GM12878 (cell line): ENCODE measurements around the gene BIRC6. TPM values are rescaled to one million over a fixed set of nuclear protein-coding genes. Genes with fewer than 3 reads are reported as not detected.

Source experiments
- ATAC-seq: fragments of 200-7000 bp; cut with Tn5 transposase; 3 replicates; pipeline ENCODE4 v1.9.1; 2020; ENCODE audit warnings: mild to moderate bottlenecking, moderate library complexity
- BruUV-seq: library from RNA; stranded (reverse); fragments of 400-500 nt; replicated peaks from 2 replicates; lab custom pipeline; 2021; lab: Mats Ljungman, UMichigan
- CTCF ChIA-PET: fragments of 300-600 bp; sonication (Branson Sonifier 250); formaldehyde crosslinking; extraction: SDS; loops from one replicate; lab custom pipeline; 2021; ENCODE audit warnings: inconsistent platforms; lab: Yijun Ruan, JAX
- POLR2A ChIA-PET: fragments of 350-600 bp; formaldehyde crosslinking; extraction: SDS; loops from one replicate; lab custom pipeline; 2021; ENCODE audit warnings: inconsistent platforms; lab: Charles Lee
- RAD21 ChIA-PET: fragments of 300-600 bp; sonication (Branson Sonifier 250); formaldehyde crosslinking; loops from one replicate; lab custom pipeline; 2023; ENCODE audit warnings: antibody characterized with exemption; ENCODE audit not compliant: unreplicated experiment; lab: Charles Lee
- SMC1A ChIA-PET: fragments of 300-600 bp; sonication (Branson Sonifier 250); formaldehyde crosslinking; loops from one replicate; lab custom pipeline; 2023; ENCODE audit not compliant: unreplicated experiment, uncharacterized antibody; lab: Charles Lee
- DNase-seq: peaks from one replicate; pipeline ENCODE4 v3.0.0-alpha.2; 2011; ENCODE audit warnings: low read depth, low spot score
- FAIRE-seq: peaks from 3 replicates; lab custom pipeline; 2011; peaks lifted over from hg19 to GRCh38; lab: Jason Lieb, UNC
- H2AFZ ChIP-seq: 2 replicates; pipeline ENCODE4 v1.6.0; 2011; ENCODE audit warnings: low read depth, low read length, control low read depth; ENCODE audit not compliant: control insufficient read depth
- H3K27ac ChIP-seq: 2 replicates; pipeline ENCODE4 v1.5.1; 2011; ENCODE audit warnings: control low read depth; ENCODE audit not compliant: control insufficient read depth, insufficient read depth
- H3K27me3 ChIP-seq, 2 experiments: replicated peaks in 1 of 2; 2 replicates each; pipeline versions ENCODE4 v1.6.0 to v1.6.1; 2011; ENCODE audit warnings: low read length in 1 of 2; ENCODE audit not compliant: control insufficient read depth in 2 of 2, insufficient read depth in 2 of 2
- H3K36me3 ChIP-seq, 2 experiments: 2 replicates each; pipeline ENCODE4 v1.5.1; 2011; ENCODE audit warnings: low read length in 1 of 2; ENCODE audit not compliant: control insufficient read depth in 2 of 2, insufficient read depth in 2 of 2
- H3K4me1 ChIP-seq: 2 replicates; pipeline ENCODE4 v1.6.1; 2011; ENCODE audit warnings: mild to moderate bottlenecking, low read length, moderate library complexity, mixed read lengths; ENCODE audit not compliant: control insufficient read depth, insufficient read depth
- H3K4me2 ChIP-seq: 2 replicates; pipeline ENCODE4 v1.6.0; 2011; ENCODE audit warnings: control low read depth; ENCODE audit not compliant: control insufficient read depth, insufficient read depth
- H3K4me3 ChIP-seq: fragments of 200-600 bp; sonication (generic); 2 replicates; pipeline ENCODE4 v1.5.1; 2016
- H3K79me2 ChIP-seq: 2 replicates; pipeline ENCODE4 v1.6.0; 2011; ENCODE audit warnings: low read length; ENCODE audit not compliant: control insufficient read depth, insufficient read depth
- H3K9ac ChIP-seq: 2 replicates; pipeline ENCODE4 v1.8.0; 2011; ENCODE audit warnings: low read length, control low read depth, mixed read lengths; ENCODE audit not compliant: control insufficient read depth, insufficient read depth
- H3K9me3 ChIP-seq: replicated peaks from 3 replicates; pipeline ENCODE4 v1.5.1; 2011; ENCODE audit warnings: mild to moderate bottlenecking, low read length; ENCODE audit not compliant: control insufficient read depth, insufficient read depth
- H4K20me1 ChIP-seq: 2 replicates; pipeline ENCODE4 v1.6.0; 2011; ENCODE audit not compliant: control insufficient read depth, insufficient read depth
- ATF7 ChIP-seq: fragments of 450-650 bp; IDR thresholded peaks from 2 replicates; pipeline ENCODE4 v1.6.1; 2016; ENCODE audit warnings: low read depth, mild to moderate bottlenecking
- CREB1 ChIP-seq: IDR thresholded peaks from 2 replicates; pipeline ENCODE4 v1.6.1; 2012; ENCODE audit warnings: low read depth, mild to moderate bottlenecking, inconsistent platforms
- E4F1 ChIP-seq: fragments of 450-650 bp; IDR thresholded peaks from 2 replicates; pipeline ENCODE4 v1.6.1; 2018; ENCODE audit warnings: borderline replicate concordance, mild to moderate bottlenecking; ENCODE audit not compliant: partially characterized antibody
- GABPA ChIP-seq: IDR thresholded peaks from 2 replicates; pipeline ENCODE4 v1.6.1; 2014; ENCODE audit warnings: antibody characterized with exemption, low read depth, mild to moderate bottlenecking, inconsistent platforms
- JUNB ChIP-seq: IDR thresholded peaks from 2 replicates; pipeline ENCODE4 v1.6.1; 2016; ENCODE audit warnings: antibody characterized with exemption, mild to moderate bottlenecking
- NFYA ChIP-seq: IDR thresholded peaks from 2 replicates; pipeline ENCODE4 v1.6.1; 2011; ENCODE audit warnings: low read depth, mild to moderate bottlenecking, low read length, improper control_type of control experiment, borderline replicate concordance
- NRF1 ChIP-seq: conservative IDR thresholded peaks from 2 replicates; pipeline ENCODE4 v1.6.1; 2011; ENCODE audit warnings: mild to moderate bottlenecking, low read depth, low read length, improper control_type of control experiment
- WGBS: methylation state at CpG from one replicate; pipeline ENCODE4 v1.1.6; 2016; ENCODE audit warnings: low lambda C conversion rate; ENCODE audit not compliant: insufficient replicate concordance, insufficient coverage; ENCODE audit errors: missing lambda C conversion rate; 5-methylcytosine and 5-hydroxymethylcytosine counted together
- in situ Hi-C: fragments of 300-500 bp; cut with MboI; formaldehyde crosslinking; loops from 9 replicates; pipeline ENCODE4 v1.14.3; 2018; ENCODE audit warnings: mixed read lengths
- intact Hi-C: fragments of 100-400 bp; cut with micrococcal nuclease; formaldehyde crosslinking; loops from one replicate; pipeline ENCODE4 v1.14.2; 2022; ENCODE audit not compliant: unreplicated experiment
- polyA plus RNA-seq, 11 experiments: library from polyadenylated mRNA; depleted of rRNA in 4 of 11; unstranded in 6 of 11; stranded (reverse) in 5 of 11; fragments of >200 nt; fragmentation: Nextera tagmentation in 4 of 11; fragmentation: Illumina TruSeq in 1 of 11; extraction: Ambion mirVana in 4 of 11; extraction: Trizol in 1 of 11; gene quantifications; 1 replicate in 1 of 11; 2 replicates in 10 of 11; pipeline versions ENCODE4 v1.2.1 to v1.2.3, GENCODE V29; 2011 to 2016; ENCODE audit warnings: inconsistent platforms in 2 of 11, missing spikeins in 2 of 11, low read depth in 1 of 11
- total RNA-seq, 4 experiments: library from RNA; depleted of rRNA in 3 of 4; stranded (reverse); fragments of >200 nt in 3 of 4; fragmentation: Illumina TruSeq in 1 of 4; extraction: Trizol in 1 of 4; gene quantifications; 2 replicates each; pipeline versions ENCODE4 v1.2.1 to v1.2.3, GENCODE V29; 2013 to 2021
- TF ChIP-seq, protein P1 (sequence below): IDR thresholded peaks from 2 replicates; pipeline ENCODE4 v1.6.1; 2011; ENCODE audit warnings: low read depth, mild to moderate bottlenecking, low read length, moderate library complexity, borderline replicate concordance; ENCODE audit errors: extremely low read depth

Gene BIRC6
- total and polyA plus RNA-seq, 10 of the 15 experiments (the other 5 are each of a cell fraction or from before 2014, with no cell fraction given): 18.8 to 118 (median 55.0) TPM

- ATAC-seq: no peak
- WGBS: 83% methylated on average over 6 of the region's 6 CpGs
- POLR2A ChIA-PET: no interaction called here
- H3K9ac ChIP-seq: no peak overlapping the region
- TF ChIP-seq JUNB (no peak), E4F1 (no peak), NRF1 (no peak), CREB1 (no peak)
- TF ChIP-seq, all 136 proteins: peak for 0
- intact Hi-C loops: no loop called here
- Histone ChIP-seq H3K79me2 (no peaks in the 10 kb centered on the region; the same call in 1 of the 2 replicates), H3K4me1 (no peaks in the 10 kb centered on the region), H3K4me3 (no peak overlapping the region), H3K36me3 (peaks cover 2 to 23% of the 10 kb centered on the region in 2 experiments; a peak in 3 of 4 replicates), H3K27me3 (no peaks in the 10 kb centered on the region), H3K4me2 (no peak overlapping the region), H2AFZ (no peak overlapping the region), H4K20me1 (no peaks in the 10 kb centered on the region), H3K27ac (no peak overlapping the region), H3K9me3 (no peaks in the 10 kb centered on the region)
- SMC1A ChIA-PET: no interaction called here
- in situ Hi-C loops: no loop called here
- RAD21 ChIA-PET: no interaction called here
- CTCF ChIA-PET: no interaction called here
- FAIRE-seq: no peak
- no peak for DNase-seq
- no TSS peak for BruUV-seq
Measured at GRCh38 chr2:32436150-32436549, 79.3 kb downstream of the BIRC6 start.

GRCh38 chr2:32442020-32442467 lies 85.2 kb downstream of the BIRC6 start:
- TF ChIP-seq ATF7: no peak
- TF ChIP-seq GABPA: no peak
- TF ChIP-seq, protein P1, sequence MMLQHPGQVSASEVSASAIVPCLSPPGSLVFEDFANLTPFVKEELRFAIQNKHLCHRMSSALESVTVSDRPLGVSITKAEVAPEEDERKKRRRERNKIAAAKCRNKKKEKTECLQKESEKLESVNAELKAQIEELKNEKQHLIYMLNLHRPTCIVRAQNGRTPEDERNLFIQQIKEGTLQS: no peak
- TF ChIP-seq NFYA: no peak
- no peak overlapping the region for H3K27ac ChIP-seq
- H3K9me3 ChIP-seq: no peaks in the 10 kb centered on the region
- POLR2A ChIA-PET: interaction anchor here (0.7 kb wide), 1 partner anchor 21 kb away, joined by 3 read pairs; no protein-coding TSS in a partner anchor
- BruUV-seq: no TSS peak
- in situ Hi-C loops: no loop called here
- DNase-seq: no peak
- RAD21 ChIA-PET: no interaction called here
- CTCF ChIA-PET: interaction anchor here (0.6 kb wide), 1 partner anchor 11 kb away, joined by 3 read pairs; no protein-coding TSS in a partner anchor
- H3K79me2 ChIP-seq: no peaks in the 10 kb centered on the region
- no peaks in the 10 kb centered on the region for H3K27me3 ChIP-seq
- WGBS: 88% methylated on average over 7 of the region's 7 CpGs
- intact Hi-C loops: no loop called here
- no peak overlapping the region for H3K9ac ChIP-seq
- SMC1A ChIA-PET: no interaction called here
- no peak overlapping the region for H2AFZ ChIP-seq
- H3K4me1 ChIP-seq: no peaks in the 10 kb centered on the region
- no peaks in the 10 kb centered on the region for H4K20me1 ChIP-seq
- peaks cover 2 to 27% of the 10 kb centered on the region in 2 experiments for H3K36me3 ChIP-seq
- no peak for ATAC-seq
- H3K4me2 ChIP-seq: no peak overlapping the region
- no peak for FAIRE-seq
- H3K4me3 ChIP-seq: no peak overlapping the region
